GM21786 (cell line): ENCODE measurements around the gene PPP1R14C.

Source experiments
- ATAC-seq: cut with Tn5 transposase; IDR thresholded peaks from one replicate; pipeline ENCODE4 v1.9.1; 2021; ENCODE audit not compliant: unreplicated experiment

The PPP1R14C gene

DNA sequence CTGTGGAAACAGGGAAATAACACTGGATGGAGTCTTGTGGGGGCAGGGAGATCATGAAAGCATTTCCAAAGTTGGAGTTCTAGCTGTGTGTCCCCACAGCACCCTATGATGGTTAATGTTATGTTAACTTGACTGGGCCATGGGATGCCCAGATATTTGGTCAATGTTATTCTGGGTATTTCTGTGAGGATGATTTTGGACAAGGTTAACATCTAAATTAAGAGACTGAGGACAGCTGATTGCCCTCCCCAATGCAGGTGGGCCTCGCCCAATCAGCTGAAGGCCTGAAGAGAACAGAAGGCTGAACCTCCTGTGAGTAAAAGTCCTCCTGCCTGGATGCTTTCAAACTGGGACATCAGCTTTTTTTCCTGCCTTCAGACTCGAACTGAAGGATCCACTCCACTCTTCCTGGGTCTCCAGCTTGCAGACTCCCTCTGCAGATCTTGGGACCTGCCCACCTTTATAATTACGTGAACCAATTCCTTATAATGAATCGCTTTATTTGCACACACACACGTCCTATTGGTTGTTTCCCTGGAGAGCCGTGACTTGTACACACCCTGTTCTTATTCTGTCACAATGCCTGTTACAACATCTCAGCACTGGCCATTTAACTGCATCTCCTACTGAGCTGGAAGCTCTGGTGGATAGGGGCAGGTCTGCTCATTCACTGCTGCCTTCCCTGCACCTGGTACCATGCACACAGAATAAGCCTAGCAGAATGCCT is 126.4 kb downstream of the PPP1R14C start:
- no peak for ATAC-seq

DNA sequence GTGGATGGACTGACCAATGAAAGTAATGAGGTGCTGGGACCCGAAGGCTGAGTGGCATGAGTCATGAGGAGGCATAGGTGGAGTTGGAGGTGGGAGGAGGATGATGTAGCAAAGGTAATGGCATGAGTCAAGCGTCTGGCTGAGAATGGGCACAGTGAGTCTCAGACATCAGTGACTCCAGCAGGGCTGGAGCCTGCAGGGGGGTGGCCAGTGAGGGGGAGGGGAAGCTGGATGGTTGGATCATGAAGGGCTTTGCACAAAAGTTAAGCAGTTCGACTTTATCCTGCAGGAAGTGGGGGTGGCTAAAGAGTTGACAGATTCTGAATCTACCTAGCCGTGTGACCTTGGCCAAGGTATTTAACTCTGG is 127.0 kb downstream of the PPP1R14C start:
- no peak for ATAC-seq

DNA sequence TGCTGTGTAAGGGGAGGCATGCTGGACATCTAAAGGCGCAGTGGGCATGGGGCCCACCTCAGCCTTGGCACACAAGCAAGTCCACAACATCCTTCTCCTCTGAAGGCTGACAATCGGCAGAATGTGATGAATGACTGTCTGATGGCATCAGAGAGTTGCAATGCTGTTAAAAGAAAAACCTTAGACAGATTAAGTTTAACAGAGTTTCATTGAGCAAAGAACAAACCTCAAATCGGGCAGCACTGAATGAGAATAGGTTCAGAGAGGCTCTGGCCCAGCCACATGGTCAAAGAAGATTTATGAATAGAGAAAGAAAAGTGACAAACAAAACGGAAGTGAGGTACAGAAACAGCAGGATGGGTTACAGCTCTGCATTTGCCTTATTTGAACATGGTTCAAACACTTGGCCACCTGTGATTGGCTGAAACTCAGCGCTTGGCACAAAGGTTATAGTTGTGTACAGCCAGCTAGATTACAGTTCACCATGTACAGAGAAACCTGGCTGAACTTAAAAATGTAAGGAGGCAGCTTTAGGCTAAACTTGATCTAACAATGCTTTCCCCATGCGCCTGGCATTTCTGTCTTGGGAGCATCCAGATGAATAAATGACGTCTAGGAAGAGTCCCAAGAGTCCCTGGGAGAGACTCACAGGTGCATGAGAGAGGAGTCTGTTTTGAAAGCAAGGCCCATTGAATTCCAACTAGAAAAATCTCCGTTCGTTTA is 127.6 kb downstream of the PPP1R14C start:
- no peak for ATAC-seq

DNA sequence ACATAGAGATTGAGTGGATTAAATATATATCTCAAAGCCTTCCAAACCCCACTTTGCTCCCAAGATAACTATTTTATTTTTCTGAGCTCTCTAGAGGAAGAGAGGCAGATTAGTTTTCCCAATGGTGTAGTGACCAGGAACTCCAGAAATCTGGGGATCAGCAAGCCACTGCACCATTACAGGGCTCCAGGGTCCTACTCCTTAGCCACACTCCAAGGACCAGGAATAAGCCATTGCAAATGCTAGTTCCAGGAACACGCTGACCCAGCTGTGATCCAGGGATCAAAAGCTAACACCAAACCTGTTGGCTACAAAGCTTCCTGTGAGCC is 128.3 kb downstream of the PPP1R14C start:
- no peak for ATAC-seq

DNA sequence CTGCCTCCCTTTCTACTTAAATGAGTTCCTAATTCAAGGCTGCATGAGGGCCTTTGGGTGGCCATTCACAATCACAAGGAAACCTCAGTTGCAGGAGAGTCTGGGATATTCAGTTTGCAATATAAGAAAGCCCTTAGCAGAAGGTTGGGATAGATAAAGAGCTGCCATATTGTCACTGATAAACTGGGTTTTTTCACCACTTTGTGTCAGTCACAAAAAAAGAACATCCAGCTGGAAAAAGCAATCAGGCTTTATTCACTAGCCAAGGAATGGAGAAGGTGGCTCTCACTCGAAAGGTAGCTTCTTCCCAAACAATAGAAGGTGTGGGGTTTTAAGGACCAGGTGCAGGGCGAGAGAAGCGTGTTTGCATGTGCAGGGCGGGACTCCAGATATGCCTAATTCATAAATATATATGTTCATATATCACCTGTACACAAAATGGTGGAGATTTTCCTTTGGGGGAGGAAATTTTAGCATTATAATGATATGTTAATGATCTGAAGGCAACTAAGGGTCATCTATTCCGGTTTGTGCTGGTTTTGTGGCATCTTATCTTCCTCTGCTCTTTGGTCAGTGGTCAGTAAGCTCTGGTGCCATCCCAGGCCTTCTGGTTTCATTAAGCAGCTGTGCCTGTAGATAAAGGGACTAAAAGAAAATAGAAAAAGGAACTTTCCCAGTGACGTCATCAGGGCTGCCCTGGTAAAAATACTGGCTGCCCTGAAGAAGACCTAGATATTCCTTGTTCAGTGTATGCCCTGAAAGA is 128.8 kb downstream of the PPP1R14C start:
- ATAC-seq, result no peak

DNA sequence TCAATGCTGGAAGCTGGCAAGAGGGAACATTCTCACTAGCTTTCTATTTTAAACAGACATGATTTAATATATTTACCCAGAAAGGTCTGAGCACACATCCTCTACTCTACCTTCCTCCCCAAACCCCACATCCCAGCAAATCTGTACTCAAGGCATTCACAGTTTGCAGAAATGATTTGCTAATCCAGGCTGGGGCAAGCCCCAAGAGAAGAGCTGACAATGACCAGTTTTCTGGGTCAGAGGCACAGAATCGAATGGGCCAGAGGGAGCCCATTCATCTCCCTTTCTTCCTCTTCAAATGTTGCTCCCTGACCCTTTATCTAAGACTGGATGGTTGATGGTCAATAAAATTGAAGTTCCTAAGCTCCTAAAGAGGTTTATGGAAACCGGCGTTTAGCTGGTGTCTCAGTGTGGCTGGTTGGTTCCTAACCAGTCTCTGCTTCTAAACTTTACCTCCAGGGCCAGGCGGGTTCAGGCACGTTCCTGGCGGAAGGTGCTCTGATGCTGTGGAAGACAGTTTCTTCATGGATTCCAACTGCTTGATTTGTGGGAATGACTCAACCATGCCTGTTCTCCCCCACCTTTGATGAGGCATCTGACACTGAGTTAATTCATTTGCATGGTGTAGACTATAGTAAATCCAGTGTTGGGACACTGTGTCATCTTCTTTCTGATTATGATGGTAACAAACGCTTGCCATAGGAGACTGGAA is 129.6 kb downstream of the PPP1R14C start:
- no peak for ATAC-seq

DNA sequence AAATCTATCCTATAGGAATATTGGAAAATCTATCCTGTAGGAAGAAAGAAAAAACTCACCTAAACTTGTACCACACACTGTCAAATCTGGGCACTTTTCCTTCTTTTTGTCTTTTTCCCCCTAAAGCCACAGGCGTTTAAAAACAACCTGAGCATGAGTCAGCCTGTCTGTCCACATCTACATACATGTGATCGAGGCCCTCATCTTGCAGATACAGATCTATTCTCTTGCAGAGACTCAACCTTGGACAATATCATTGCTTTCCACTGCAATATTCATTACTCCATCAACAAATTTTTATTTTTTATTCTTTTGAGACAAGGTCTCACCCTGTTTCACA is 130.1 kb downstream of the PPP1R14C start:
- no peak for ATAC-seq

DNA sequence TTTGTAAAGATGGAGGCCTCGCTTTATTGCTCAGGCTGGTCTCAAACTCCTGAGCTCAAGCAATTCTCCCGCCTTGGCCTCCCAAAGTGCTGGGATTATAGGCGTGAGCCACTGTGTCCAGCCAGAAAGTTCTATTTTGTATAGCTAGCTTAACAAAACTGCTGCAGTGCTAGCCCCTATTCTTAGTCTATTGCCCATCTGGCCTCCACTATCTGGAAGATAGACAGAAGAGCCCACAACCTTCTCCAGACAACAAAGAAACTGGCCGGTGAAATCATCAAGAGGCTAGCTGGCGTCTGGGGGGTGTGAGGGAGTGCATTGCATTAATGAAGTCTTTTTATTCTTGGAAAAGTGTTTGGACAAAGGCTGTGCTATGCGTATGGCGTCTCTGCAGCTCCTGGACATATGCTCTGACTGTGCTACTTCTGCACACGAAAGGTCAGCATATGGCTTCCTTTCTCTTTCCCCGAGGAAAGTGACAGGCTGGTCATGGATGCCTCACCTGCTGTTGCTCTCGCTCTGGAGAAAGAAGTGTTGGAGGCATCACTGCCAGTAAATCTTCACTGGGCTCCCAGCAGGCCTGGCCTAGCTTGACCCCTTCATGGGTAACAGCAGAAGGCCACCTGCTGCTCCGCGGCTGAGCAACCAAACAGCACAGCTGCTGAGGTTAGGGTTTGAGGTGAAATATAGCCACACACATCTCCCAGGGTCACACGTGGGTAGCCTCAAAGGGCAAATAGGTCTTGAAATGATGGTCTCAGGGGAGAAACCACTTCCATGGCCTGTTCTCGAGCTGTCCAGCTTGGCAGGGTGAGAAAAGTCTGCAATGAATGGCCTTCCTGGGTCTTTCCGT is 130.8 kb downstream of the PPP1R14C start:
- no peak for ATAC-seq

DNA sequence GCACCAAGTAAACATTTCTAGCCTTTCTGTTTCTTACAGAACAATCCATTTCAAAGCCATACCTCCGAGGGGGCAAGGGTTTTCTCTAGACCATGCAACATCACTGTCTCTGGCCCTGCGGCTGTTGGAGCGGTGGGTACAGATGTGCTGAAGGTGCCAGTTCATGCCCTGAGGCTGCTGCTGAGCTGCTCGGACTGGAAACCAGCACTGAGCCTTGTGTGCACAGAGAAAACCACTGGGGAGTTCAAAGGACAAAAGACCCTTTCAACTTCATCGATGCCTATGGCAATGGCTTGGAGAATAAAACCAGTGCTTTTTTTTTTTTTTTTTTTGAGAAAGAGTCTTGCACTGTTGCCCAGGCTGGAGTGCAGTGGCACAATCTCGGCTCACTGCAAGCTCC is 132.6 kb downstream of the PPP1R14C start:
- no peak for ATAC-seq

DNA sequence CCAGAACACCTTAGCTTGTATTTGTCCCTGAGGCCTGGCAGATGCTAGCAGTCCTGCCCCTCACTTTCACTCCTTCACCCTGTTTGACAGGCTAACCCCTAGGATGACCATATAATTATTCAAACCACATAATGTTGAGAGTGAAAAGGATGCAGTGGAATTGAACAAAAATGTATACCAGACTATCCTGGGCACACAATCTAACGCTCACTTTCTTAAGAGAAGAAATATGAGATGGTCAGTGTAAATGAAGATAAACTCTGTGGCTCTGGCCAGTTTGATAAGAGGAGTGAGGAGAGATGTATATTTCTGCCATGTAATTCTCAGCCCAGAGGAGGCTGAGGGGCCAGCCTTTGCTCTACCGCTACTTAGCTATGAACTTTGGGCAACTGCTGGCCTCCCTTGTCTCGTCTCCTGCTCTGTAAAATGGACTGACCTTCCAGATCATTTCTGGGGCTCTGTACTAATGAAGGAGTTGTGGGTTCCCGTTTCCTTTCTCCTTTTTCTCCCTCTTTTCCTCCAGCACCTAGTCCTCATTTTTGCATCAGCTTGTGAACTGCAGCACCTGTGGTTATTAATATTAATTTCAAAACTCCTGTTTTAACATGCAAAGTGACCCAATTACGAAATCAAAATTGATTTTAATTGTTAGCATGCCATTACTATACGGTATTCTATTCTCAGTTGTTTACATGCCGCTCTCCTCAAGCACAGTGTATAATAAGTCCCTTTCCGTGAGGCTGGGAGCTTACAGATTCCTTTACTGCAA is 133.5 kb downstream of the PPP1R14C start:
- ATAC-seq, result no peak

DNA sequence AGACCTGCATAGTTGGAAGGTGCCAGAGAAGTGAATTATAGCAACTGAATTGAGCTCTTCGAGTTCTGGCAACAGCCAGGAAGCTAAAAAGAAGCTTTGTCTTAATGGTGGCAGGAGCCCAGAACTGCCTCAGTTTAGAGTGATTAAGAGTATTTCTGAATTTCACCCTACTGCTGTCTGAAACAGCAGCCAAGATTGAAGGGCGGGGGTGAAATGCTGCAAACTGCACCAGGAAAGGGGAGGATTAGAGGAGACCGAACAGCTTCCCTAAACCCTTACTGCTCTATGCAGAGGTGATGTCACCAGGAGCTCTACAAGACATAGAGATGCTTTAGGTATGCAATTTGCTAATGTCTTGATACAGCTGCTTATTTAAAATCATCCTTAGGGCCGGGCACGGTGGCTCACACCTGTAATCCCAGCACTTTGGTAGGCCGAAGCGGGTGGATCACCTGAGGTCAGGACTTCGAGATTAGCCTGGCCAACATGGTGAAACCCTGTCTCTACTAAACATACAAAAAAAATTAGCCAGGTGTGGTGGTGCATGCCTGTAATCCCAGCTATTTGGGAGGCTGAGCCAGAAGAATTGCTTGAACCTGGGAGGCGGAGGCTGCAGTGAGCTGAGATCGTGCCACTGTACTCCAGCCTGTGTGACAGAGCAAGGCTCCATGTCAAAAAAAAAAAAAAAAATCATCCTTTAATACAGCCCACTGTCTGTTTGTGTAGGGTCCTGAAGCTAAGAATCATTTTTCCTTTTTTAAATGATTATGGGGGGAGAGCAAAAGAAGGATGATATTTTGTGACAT is 134.3 kb downstream of the PPP1R14C start:
- no peak for ATAC-seq

DNA sequence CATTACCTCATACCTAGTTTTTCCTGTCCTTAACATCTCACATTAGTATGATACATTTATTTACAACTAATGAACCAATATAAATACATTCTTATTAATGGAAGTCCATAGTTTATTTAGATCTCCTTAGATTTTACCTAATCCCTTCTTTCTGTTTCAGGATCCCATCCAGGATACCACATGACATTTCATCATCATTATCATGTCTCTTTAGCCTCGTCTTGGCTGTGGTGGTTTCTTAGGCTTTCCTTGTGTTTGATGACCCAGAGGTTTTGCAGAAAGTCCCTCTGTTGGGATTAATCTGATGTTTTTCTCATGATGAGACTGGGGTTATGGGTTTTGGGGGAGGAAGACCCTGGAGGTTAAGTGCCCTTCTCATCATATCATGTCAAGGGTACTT is 136.7 kb downstream of the PPP1R14C start:
- ATAC-seq, result no peak

DNA sequence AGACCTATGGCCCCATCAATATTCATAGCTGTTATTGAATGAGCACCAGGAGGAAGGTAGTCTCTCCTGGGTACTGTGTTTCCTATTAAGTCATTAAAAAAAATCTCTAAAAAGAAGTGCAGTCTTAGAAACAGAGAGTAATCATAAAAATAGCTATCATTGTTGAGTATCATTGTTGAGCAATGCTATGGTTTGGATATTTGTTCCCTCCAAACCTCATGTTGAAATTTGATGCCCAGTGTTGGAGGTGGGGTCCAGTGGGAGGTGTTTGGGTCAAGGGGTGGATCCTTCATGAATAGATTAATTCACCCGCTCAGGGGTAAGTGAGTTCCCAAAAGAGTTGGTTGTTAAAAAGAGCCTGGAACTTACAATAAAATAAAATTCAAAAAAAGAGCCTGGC is 137.9 kb downstream of the PPP1R14C start:
- ATAC-seq, result no peak

DNA sequence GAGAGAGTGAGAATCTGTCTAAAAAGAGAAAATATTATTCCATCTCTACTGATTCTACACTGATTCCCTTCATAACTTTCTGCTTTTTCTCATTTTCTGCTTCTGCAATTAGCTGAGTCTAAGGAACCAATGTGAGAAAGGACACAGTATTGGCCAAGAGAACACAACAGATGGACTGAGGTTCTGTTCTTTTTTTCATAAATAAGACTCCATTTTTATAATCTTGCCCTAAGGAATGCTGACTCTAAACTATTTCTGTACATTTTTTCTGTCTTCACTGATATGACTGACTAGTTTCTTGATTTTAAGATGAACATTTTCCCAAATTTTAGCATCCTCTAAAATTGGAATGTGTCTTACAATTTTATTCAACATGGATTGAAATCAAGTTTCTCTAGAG is 138.9 kb downstream of the PPP1R14C start:
- ATAC-seq, result no peak

DNA sequence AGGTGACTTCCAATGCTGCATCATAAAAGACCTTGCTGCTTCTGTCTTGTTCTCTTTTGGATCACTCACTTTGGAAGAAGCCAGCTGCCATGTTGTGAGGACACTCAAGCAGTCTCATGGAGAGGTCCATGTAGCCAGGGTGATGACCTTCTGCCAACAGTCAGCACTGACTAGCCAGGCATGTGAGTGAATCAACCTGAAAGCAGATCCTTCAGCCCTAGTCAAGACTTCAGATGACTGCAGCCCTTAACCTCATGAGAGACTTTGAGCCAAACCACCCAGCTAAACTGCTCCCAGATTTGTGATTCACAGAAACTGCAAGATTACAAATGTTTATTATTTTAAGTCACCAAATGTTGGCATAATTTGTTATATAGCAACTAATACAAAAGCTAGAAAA is 140.0 kb downstream of the PPP1R14C start:
- no peak for ATAC-seq

DNA sequence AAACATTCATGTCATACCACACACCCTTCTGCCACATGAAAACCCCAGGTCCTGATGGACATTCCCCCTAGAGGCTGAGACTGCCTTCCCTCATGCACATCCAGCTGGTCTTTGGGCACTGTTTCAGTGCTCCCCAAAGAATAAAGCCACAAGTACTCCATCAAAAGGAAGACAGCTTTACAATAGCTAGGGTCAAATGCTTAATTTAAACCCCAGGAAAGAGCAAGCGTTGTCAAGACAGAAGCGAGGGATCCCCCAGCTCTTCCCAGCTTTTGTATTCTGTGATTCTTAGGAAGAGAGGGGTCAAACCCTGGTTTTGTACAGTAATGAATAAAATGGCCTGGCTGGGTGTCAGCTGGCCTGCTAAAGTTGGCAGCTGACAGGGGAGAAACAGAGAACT is 143.6 kb downstream of the PPP1R14C start:
- ATAC-seq, result no peak

DNA sequence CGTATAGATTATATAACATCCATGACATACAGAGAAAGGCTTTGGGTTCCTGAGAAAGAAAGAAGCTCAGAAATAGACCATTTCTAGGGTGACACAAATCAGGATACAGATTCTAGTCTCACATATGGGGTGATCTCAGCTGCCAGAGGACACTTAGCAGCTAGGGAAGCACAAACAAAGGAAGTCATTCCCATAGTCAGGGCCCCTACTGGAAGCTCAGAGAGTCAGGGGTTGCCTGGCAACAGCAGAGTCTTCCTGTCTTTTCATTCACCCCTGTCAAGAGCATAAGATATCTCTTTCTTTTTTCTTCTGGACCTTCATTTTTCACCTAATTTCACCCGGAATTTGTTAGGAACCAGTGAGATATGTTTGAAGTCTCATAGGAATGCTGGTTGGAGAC is 144.1 kb downstream of the PPP1R14C start:
- no peak for ATAC-seq

DNA sequence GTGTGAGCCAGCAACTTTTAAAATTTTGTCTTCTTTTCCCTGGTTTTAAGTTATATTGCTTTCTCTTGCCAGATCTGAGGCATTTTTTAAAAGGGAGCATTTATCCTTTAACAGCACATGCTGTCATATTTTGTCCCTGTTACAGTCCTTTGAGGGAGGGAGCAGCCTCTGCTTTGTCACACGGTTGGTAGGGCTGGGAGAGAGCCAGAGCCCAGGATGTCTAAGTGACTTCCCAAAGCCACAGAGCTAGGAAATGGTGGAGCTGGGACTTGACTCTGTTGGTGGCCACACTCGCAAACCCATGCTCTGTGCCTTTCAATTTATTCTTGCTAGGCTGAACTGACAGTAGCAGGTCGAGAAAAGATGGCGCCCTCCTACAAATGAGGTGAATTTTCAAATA is 145.6 kb downstream of the PPP1R14C start:
- ATAC-seq, result no peak

DNA sequence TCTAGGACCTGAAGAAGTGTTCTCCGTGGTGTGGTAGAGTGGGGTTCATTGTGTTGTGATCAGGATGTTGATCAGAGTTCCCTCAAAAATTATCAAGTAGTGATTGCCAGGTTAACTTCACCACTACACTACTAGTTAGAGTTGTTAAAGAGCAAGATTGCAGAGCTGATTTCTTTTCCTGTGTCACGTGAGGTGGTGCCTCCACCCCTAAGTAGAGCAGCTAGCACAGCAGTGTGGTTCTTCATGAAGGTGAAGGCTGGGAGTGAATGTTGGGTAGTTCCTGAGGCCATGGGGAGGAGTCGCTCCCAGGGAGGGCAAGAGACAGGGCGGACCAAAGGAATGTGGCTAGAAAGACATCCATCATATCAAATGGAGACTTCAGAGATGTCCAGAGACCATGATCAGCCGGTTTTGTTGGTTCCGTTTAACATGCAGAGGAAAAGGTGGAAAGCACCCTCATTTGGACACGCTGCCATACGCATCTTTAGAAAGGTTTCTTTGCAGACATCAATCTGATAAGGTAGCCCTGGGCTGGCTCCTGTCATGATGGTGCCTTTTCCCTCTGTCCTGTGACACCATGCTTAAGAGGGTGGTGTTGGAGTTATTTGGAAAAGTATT is 146.7 kb downstream of the PPP1R14C start:
- ATAC-seq, result no peak
